HEK293T (cell line): ENCODE data around the gene ZNF341.

Experiments
- CTCF ChIA-PET: fragments of 350-600 bp; formaldehyde crosslinking; extraction: SDS; loops from one replicate; lab custom pipeline; 2021; ENCODE audit warnings: antibody characterized with exemption, inconsistent platforms; lab: Yijun Ruan, JAX
- POLR2A ChIA-PET: fragments of 350-600 bp; formaldehyde crosslinking; extraction: SDS; loops from one replicate; lab custom pipeline; 2020; ENCODE audit warnings: antibody characterized with exemption, inconsistent platforms; lab: Yijun Ruan, JAX
- DNase-seq: peaks from one replicate; pipeline ENCODE4 v3.0.0; 2012; ENCODE audit warnings: mixed read lengths; ENCODE audit errors: extremely low spot score
- ARNT ChIP-seq: fragments of 450-650 bp; IDR thresholded peaks from 2 replicates; pipeline ENCODE4 v1.6.1; 2017; ENCODE audit warnings: mild to moderate bottlenecking
- BHLHE40 ChIP-seq: fragments of 450-650 bp; IDR thresholded peaks from 2 replicates; pipeline ENCODE4 v1.6.1; 2016; ENCODE audit warnings: mild to moderate bottlenecking, moderate library complexity, borderline replicate concordance
- CTBP1 ChIP-seq: fragments of 450-650 bp; IDR thresholded peaks from 2 replicates; pipeline ENCODE4 v1.6.1; 2016; ENCODE audit warnings: borderline replicate concordance
- ELF4 ChIP-seq: fragments of 450-650 bp; IDR thresholded peaks from 2 replicates; pipeline ENCODE4 v1.6.1; 2017; ENCODE audit warnings: antibody characterized with exemption
- FOXA1 ChIP-seq: fragments of 450-650 bp; IDR thresholded peaks from 2 replicates; pipeline ENCODE4 v1.6.1; 2016; ENCODE audit warnings: mild to moderate bottlenecking
- FOXK2 ChIP-seq: fragments of 450-650 bp; IDR thresholded peaks from 2 replicates; pipeline ENCODE4 v1.6.1; 2016; ENCODE audit warnings: mild to moderate bottlenecking
- FOXM1 ChIP-seq: fragments of 450-650 bp; IDR thresholded peaks from 2 replicates; pipeline ENCODE4 v1.6.1; 2017; ENCODE audit warnings: mild to moderate bottlenecking, borderline replicate concordance
- HDGF ChIP-seq: fragments of 450-650 bp; IDR thresholded peaks from 2 replicates; pipeline ENCODE4 v1.6.1; 2017; ENCODE audit warnings: antibody characterized with exemption, borderline replicate concordance
- L3MBTL2 ChIP-seq: fragments of 450-650 bp; conservative IDR thresholded peaks from 2 replicates; pipeline ENCODE4 v1.6.1; 2016; ENCODE audit warnings: mild to moderate bottlenecking
- LEF1 ChIP-seq: fragments of 450-650 bp; IDR thresholded peaks from 2 replicates; pipeline ENCODE4 v1.6.1; 2017; ENCODE audit warnings: mild to moderate bottlenecking, borderline replicate concordance
- NFRKB ChIP-seq: fragments of 450-650 bp; IDR thresholded peaks from 2 replicates; pipeline ENCODE4 v1.6.1; 2016; ENCODE audit warnings: mild to moderate bottlenecking, moderate library complexity
- SP1 ChIP-seq: fragments of 450-650 bp; IDR thresholded peaks from 2 replicates; pipeline ENCODE4 v1.6.1; 2017
- SUZ12 ChIP-seq: fragments of 450-650 bp; IDR thresholded peaks from 2 replicates; pipeline ENCODE4 v1.6.1; 2016; ENCODE audit warnings: mild to moderate bottlenecking
- TARDBP ChIP-seq: fragments of 450-650 bp; IDR thresholded peaks from 2 replicates; pipeline ENCODE4 v1.6.1; 2016
- ZNF384 ChIP-seq: fragments of 450-650 bp; IDR thresholded peaks from 2 replicates; pipeline ENCODE4 v1.6.1; 2016
- TF ChIP-seq, protein P1 (sequence below): fragments of 450-650 bp; IDR thresholded peaks from 2 replicates; pipeline ENCODE4 v1.6.1; 2016

The ZNF341 gene

DNA sequence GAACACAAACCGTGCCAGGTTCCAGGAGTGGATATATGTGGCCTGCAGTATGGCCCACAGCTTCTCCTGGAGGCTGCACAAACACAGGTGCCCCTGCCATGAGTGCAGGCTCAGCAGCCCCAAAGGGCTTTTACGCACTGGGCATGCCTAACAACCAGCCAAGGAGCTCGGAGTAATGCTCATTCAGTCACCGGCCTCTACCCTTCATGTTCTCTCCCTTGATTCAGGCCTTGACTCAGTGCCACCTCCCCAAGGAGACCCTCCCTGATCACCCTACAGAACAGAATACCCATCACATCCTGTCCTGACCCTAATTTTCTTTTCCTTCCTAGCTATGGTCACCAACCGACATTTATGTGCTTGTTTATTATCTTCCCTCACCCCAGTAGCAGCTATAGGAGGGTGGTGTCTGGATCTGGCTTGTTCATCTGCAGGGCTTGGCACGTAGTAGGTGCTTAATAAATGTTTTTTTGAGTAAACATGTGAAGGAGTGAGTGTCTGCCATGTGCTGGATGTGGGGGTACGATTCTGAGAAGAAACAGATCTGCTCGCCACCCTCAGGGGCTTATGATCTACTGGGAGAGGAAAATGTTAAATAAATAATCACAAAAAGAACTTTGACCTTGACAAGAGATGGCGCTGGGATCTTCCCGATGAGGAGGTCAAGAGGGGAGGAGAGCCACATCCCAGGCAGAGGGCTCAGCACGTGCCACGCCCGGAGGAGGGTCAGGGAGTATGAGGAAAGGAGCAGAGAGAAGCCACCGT, 20.9 kb upstream of the ZNF341 start:
- CTCF ChIA-PET, result no interaction called here
- POLR2A ChIA-PET, result no interaction called here
- no peak for DNase-seq
- TF ChIP-seq FOXK2, result no peak

DNA sequence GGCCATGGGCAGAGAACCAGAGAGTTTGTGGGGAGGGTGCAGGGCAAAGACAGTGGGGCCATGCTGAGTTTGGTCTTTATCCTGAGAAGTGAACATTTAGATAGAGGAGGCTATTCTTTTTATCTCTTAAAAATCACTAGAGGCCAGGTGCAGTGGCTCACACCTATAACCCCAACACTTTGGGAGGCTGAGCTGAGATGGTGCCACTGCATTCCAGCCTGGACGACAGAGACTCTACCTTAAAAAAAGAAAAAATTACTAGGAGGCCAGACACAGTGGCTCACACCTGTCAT, 20.4 kb upstream of the ZNF341 start:
- TF ChIP-seq FOXA1 (no peak), SP1 (no peak), HDGF (no peak), SUZ12 (no peak), NFRKB (no peak), ARNT (no peak)
- TF ChIP-seq, protein P1, sequence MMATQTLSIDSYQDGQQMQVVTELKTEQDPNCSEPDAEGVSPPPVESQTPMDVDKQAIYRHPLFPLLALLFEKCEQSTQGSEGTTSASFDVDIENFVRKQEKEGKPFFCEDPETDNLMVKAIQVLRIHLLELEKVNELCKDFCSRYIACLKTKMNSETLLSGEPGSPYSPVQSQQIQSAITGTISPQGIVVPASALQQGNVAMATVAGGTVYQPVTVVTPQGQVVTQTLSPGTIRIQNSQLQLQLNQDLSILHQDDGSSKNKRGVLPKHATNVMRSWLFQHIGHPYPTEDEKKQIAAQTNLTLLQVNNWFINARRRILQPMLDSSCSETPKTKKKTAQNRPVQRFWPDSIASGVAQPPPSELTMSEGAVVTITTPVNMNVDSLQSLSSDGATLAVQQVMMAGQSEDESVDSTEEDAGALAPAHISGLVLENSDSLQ, result no peak
- ChIA-PET POLR2A (no interaction called here), CTCF (no interaction called here)
- DNase-seq, result no peak

DNA sequence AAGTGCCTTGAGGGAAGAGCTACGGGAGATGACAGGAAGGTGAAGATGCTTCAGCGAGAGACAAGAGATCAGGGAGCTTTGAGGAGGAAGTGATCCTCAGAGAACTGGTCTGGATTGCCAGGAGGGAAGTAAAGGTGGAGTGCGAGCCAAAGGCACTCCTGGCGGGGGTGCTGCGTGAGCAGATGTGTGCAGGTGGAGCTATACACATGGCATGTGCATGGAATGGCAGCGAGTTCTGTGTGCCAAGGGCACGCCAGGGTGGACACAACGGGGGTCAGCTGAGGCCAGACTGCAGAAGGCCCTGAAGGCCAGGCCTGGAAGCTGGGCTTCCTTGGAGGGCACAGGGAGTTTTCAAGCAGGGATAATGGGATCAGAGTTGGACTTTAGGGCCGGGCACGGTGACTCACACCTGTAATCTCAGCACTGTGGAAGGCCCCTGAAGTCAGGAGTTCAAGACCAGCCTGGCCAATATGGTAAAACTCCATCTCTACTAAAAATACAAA, 17.9 kb upstream of the ZNF341 start:
- TF ChIP-seq LEF1 (no peak), L3MBTL2 (no peak), BHLHE40 (no peak), ZNF384 (no peak), HDGF (no peak), FOXA1 (no peak), NFRKB (no peak), CTBP1 (no peak), SUZ12 (no peak), SP1 (no peak), ELF4 (no peak), FOXM1 (no peak), FOXK2 (no peak), TARDBP (no peak), ARNT (no peak)
- TF ChIP-seq, protein P1, result no peak
- no peak for DNase-seq
- CTCF ChIA-PET, result no interaction called here
- POLR2A ChIA-PET, result no interaction called here

GRCh38 chr20:33716498-33716897, 15.3 kb upstream of the ZNF341 start:
- no peak for TF ChIP-seq LEF1
- no peak for TF ChIP-seq ARNT
- no peak for TF ChIP-seq HDGF
- TF ChIP-seq, protein P1, result no peak
- no peak for TF ChIP-seq ELF4
- TF ChIP-seq FOXA1, result no peak
- TF ChIP-seq FOXM1, result no peak
- TF ChIP-seq SUZ12, result no peak
- no peak for TF ChIP-seq SP1
- TF ChIP-seq L3MBTL2, result no peak
- no peak for TF ChIP-seq FOXK2
- no peak for TF ChIP-seq NFRKB
- DNase-seq, result no peak
- ChIA-PET CTCF (no interaction called here), POLR2A (no interaction called here)

GRCh38 chr20:33719277-33719988, 12.4 kb upstream of the ZNF341 start:
- DNase-seq, result no peak
- TF ChIP-seq FOXK2, result no peak
- TF ChIP-seq L3MBTL2, result no peak
- TF ChIP-seq, protein P1, result no peak
- TF ChIP-seq ELF4, result no peak
- TF ChIP-seq FOXM1, result no peak
- TF ChIP-seq TARDBP, result no peak
- TF ChIP-seq SP1, result no peak
- TF ChIP-seq LEF1, result no peak
- TF ChIP-seq ZNF384, result no peak
- TF ChIP-seq SUZ12, result no peak
- TF ChIP-seq NFRKB, result no peak
- TF ChIP-seq CTBP1, result no peak
- TF ChIP-seq BHLHE40, result no peak
- no peak for TF ChIP-seq HDGF
- no peak for TF ChIP-seq ARNT
- no peak for TF ChIP-seq FOXA1
- CTCF ChIA-PET, result no interaction called here
- POLR2A ChIA-PET, result interaction anchor here (0.6 to 1.1 kb wide), 6 partner anchors 13 to 44 kb away, joined by 3 to 5 read pairs (median 3); partner anchors contain the start of gene ZNF341
